ENCODE data around the gene EIF4G1. TPM values are rescaled to one million over a fixed set of nuclear protein-coding genes. Genes with fewer than 3 reads are reported as not detected.
A peak's percentile ranks its signal among the peaks of the same experiment; 100 is the strongest.

The EIF4G1 gene
- total and polyA plus RNA-seq, 10 of the 15 experiments (the other 5 are each of a cell fraction or from before 2014, with no cell fraction given), result 5.7 to 462 (median 237) TPM

GRCh38 chr3:184362668-184363546, 48.5 kb downstream of the EIF4G1 start:
- ChIA-PET SMC1A (ENCODE audit: uncharacterized antibody, unreplicated experiment) (interaction anchor here (1.7 kb wide), 1 partner anchor 9 kb away, joined by 6 read pairs; no protein-coding TSS in a partner anchor), RAD21 (ENCODE audit: unreplicated experiment) (interaction anchor here (0.9 to 1.4 kb wide), 2 partner anchors 9 to 106 kb away, joined by 3 to 7 read pairs; no protein-coding TSS in a partner anchor), POLR2A (interaction anchor here (0.5 to 1.0 kb wide), 4 partner anchors 29 to 79 kb away, joined by 3 to 4 read pairs (median 3); no protein-coding TSS in a partner anchor), CTCF (interaction anchor here (0.6 to 2.9 kb wide), 4 partner anchors 9 to 151 kb away, joined by 3 to 10 read pairs (median 4); no protein-coding TSS in a partner anchor)
- in situ Hi-C loops (cut with MboI), result no loop called here
- no peaks in the 10 kb centered on the region; a peak in 1 of 4 replicates for H3K27me3 ChIP-seq (replicated peaks in 1 of 2; ENCODE audit: control insufficient read depth in 2 of 2, insufficient read depth in 2 of 2, low read length in 1 of 2)
- no peaks in the 10 kb centered on the region for H3K9me3 ChIP-seq (replicated peaks; ENCODE audit: control insufficient read depth, insufficient read depth, low read length)
- no TSS peak for BruUV-seq (replicated peaks)
- H3K79me2 ChIP-seq (ENCODE audit: control insufficient read depth, insufficient read depth, low read length), result peaks cover 20% of the 10 kb centered on the region
- H3K4me3 ChIP-seq, result peak overlapping the region; percentile 67
- intact Hi-C loops (cut with micrococcal nuclease; ENCODE audit: unreplicated experiment), result loop anchor here (5.0 kb wide), 1 partner anchor 46 kb away; no protein-coding TSS in a partner anchor
- peak; percentile 90 for ATAC-seq
- no peaks in the 10 kb centered on the region for H4K20me1 ChIP-seq (ENCODE audit: control insufficient read depth, insufficient read depth)
- peaks cover 2 to 5% of the 10 kb centered on the region in 2 experiments; a peak in 1 of 4 replicates for H3K36me3 ChIP-seq (ENCODE audit: control insufficient read depth in 2 of 2, insufficient read depth in 2 of 2, low read length in 1 of 2)
- H3K4me1 ChIP-seq (ENCODE audit: control insufficient read depth, insufficient read depth, low read length), result peaks cover 10% of the 10 kb centered on the region
- peak overlapping the region; percentile 76 for H3K4me2 ChIP-seq (ENCODE audit: control insufficient read depth, insufficient read depth)
- FAIRE-seq, result peak; percentile 99
- H2AFZ ChIP-seq (ENCODE audit: control insufficient read depth, low read depth, low read length), result peak overlapping the region; percentile 84
- H3K27ac ChIP-seq (ENCODE audit: control insufficient read depth, insufficient read depth), result peak overlapping the region; percentile 87
- WGBS (ENCODE audit: insufficient coverage, insufficient replicate concordance, low lambda C conversion rate, missing lambda C conversion rate), result 1% methylated on average over 60 of the region's 68 CpGs
- peak overlapping the region; percentile 81 for H3K9ac ChIP-seq (ENCODE audit: control insufficient read depth, insufficient read depth, low read length)
- DNase-seq (ENCODE audit: low read depth, low spot score), result peak; percentile 94
- TF ChIP-seq SMC3 (IDR thresholded peaks at IDR 0.05; ENCODE audit: borderline replicate concordance, low read length) (0 out of 2 replicates have a peak, but pooled peaks have one; percentile 14), KAT2A (conservative IDR thresholded peaks at IDR 0.05; ENCODE audit: control insufficient read depth, low read depth, low read length) (no peak), NBN (IDR thresholded peaks at IDR 0.05) (peak; percentile 92), NR2C1 (IDR thresholded peaks at IDR 0.05) (peak; percentile 88), NRF1 (conservative IDR thresholded peaks at IDR 0.05; ENCODE audit: low read depth, low read length) (peak; percentile 68), ZBED1 (IDR thresholded peaks at IDR 0.05; ENCODE audit: borderline replicate concordance) (peak; percentile 38; the same call in 1 of the 2 replicates), RAD21 (IDR thresholded peaks at IDR 0.05; ENCODE audit: insufficient read depth, low read depth, low read length) (no peak), ETV6 (conservative IDR thresholded peaks at IDR 0.05 in 1 of 2, IDR thresholded peaks at IDR 0.05 in 1 of 2; ENCODE audit: borderline replicate concordance in 1 of 2, low read depth in 1 of 2) (peak in 1 of 2 experiments; percentile 27; a peak in 1 of 4 replicates), LARP7 (IDR thresholded peaks at IDR 0.05) (peak; percentile 37; the same call in 1 of the 2 replicates), ZNF274 (IDR thresholded peaks at IDR 0.05; ENCODE audit: insufficient read depth, insufficient read length) (no peak), FOS (IDR thresholded peaks at IDR 0.05; ENCODE audit: borderline replicate concordance, extremely low read depth, insufficient read length) (no peak)
- TF ChIP-seq, protein P1, sequence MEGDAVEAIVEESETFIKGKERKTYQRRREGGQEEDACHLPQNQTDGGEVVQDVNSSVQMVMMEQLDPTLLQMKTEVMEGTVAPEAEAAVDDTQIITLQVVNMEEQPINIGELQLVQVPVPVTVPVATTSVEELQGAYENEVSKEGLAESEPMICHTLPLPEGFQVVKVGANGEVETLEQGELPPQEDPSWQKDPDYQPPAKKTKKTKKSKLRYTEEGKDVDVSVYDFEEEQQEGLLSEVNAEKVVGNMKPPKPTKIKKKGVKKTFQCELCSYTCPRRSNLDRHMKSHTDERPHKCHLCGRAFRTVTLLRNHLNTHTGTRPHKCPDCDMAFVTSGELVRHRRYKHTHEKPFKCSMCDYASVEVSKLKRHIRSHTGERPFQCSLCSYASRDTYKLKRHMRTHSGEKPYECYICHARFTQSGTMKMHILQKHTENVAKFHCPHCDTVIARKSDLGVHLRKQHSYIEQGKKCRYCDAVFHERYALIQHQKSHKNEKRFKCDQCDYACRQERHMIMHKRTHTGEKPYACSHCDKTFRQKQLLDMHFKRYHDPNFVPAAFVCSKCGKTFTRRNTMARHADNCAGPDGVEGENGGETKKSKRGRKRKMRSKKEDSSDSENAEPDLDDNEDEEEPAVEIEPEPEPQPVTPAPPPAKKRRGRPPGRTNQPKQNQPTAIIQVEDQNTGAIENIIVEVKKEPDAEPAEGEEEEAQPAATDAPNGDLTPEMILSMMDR (IDR thresholded peaks at IDR 0.05 in 2 of 3, conservative IDR thresholded peaks at IDR 0.05 in 1 of 3; ENCODE audit: control insufficient read depth in 2 of 3, extremely low read depth in 1 of 3, insufficient read depth in 1 of 3, low read depth in 3 of 3, low read length in 3 of 3), result peak; percentile 53 to 80 (median 60)
- TF ChIP-seq, protein P2, sequence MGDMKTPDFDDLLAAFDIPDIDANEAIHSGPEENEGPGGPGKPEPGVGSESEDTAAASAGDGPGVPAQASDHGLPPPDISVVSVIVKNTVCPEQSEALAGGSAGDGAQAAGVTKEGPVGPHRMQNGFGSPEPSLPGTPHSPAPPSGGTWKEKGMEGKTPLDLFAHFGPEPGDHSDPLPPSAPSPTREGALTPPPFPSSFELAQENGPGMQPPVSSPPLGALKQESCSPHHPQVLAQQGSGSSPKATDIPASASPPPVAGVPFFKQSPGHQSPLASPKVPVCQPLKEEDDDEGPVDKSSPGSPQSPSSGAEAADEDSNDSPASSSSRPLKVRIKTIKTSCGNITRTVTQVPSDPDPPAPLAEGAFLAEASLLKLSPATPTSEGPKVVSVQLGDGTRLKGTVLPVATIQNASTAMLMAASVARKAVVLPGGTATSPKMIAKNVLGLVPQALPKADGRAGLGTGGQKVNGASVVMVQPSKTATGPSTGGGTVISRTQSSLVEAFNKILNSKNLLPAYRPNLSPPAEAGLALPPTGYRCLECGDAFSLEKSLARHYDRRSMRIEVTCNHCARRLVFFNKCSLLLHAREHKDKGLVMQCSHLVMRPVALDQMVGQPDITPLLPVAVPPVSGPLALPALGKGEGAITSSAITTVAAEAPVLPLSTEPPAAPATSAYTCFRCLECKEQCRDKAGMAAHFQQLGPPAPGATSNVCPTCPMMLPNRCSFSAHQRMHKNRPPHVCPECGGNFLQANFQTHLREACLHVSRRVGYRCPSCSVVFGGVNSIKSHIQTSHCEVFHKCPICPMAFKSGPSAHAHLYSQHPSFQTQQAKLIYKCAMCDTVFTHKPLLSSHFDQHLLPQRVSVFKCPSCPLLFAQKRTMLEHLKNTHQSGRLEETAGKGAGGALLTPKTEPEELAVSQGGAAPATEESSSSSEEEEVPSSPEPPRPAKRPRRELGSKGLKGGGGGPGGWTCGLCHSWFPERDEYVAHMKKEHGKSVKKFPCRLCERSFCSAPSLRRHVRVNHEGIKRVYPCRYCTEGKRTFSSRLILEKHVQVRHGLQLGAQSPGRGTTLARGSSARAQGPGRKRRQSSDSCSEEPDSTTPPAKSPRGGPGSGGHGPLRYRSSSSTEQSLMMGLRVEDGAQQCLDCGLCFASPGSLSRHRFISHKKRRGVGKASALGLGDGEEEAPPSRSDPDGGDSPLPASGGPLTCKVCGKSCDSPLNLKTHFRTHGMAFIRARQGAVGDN (IDR thresholded peaks at IDR 0.05), result peak; percentile 67
